ENCODE data around the gene PBRM1. TPM values are rescaled to one million over a fixed set of nuclear protein-coding genes. Genes with fewer than 3 reads are reported as not detected.
A peak's percentile ranks its signal among the peaks of the same experiment; 100 is the strongest.

Gene PBRM1
- total and polyA plus RNA-seq, 8 donors: 6.0 to 130 (median 64.9) TPM

DNA sequence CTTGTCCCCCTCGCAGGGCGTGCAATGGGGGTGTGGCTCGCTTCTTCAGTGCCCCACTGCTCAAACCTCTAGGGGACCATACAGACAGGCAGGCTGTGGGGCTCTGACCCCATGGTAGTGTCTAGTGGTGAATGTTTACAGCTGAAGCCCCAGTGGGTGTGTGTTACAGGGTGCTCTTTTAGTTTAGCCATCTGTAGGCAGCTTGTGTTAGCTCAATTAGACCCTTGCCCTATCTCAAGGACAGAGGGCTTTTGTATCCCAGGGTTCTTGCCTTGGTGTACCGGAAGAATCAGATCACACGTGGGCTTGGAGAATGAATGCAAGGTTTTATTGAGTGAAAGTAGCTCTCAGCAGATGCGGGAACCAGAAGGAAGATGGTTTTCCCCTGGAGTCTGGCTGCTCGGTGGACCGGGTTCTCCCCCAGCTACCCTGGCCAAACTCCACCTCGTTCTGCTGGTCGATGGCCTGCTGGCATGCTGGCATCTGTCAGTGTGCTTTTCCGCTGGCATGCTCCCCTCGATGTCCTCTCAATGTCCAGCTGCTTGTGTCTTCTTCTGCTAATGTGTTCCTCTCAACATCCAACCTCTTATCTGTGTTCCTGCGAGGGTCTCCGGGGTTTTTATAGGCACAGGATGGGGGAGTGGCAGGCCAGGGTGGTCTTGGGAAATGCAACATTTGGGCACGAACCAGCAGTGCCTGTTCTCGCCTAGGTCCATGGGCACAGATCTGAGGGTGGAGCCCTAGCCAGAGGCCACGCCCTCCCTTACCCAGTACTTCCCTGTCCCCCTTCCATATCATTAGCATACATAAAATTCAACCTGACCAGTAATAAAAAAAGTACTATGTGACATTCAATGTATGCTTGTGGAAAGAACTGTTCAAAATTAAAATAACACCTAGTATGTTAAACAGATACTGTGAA is 26.8 kb upstream of the PBRM1 start:
- Histone ChIP-seq H3K9me3 (no peaks in the 10 kb centered on the region), H3K27ac (no peak overlapping the region), H3K36me3 (peaks cover 7 to 46% (median 37%) of the 10 kb centered on the region in 4 donors), H3K4me1 (peaks cover 6 to 22% (median 15%) of the 10 kb centered on the region in 4 donors), H3K27me3 (no peaks in the 10 kb centered on the region), H3K4me3 (no peak overlapping the region)
- TF ChIP-seq, protein P1, sequence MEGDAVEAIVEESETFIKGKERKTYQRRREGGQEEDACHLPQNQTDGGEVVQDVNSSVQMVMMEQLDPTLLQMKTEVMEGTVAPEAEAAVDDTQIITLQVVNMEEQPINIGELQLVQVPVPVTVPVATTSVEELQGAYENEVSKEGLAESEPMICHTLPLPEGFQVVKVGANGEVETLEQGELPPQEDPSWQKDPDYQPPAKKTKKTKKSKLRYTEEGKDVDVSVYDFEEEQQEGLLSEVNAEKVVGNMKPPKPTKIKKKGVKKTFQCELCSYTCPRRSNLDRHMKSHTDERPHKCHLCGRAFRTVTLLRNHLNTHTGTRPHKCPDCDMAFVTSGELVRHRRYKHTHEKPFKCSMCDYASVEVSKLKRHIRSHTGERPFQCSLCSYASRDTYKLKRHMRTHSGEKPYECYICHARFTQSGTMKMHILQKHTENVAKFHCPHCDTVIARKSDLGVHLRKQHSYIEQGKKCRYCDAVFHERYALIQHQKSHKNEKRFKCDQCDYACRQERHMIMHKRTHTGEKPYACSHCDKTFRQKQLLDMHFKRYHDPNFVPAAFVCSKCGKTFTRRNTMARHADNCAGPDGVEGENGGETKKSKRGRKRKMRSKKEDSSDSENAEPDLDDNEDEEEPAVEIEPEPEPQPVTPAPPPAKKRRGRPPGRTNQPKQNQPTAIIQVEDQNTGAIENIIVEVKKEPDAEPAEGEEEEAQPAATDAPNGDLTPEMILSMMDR (IDR thresholded peaks at IDR 0.05): no peak
- intact Hi-C loops (cut with DNase I; ENCODE audit: low total_unique reads): no loop called here
- DNase-seq: no peak
- 93 to 96% (median 94%) methylated on average over 17 of the region's 17 CpGs for WGBS, 5 donors

DNA sequence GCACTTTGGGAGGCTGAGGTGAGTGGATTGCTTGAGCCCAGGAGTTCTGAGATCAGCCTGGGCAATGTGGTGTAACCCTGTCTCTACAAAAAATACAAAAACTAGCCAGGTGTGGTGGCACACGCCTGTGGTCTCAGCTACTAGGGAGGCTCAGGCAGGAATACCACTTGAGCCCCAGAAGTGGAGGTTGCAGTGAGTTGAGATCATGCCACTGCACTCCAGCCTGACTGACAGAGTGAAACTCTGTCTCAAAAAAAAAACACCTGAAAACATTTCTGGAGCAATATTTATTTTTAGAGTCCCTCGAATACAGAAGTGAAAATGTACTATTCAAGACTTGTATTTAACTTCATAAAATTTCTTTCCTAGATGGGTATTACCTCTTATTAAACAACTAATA is 24.8 kb upstream of the PBRM1 start:
- Histone ChIP-seq H3K27me3 (no peaks in the 10 kb centered on the region), H3K9me3 (no peaks in the 10 kb centered on the region), H3K4me3 (no peak overlapping the region), H3K4me1 (peaks cover 11 to 34% (median 27%) of the 10 kb centered on the region in 4 donors), H3K27ac (no peak overlapping the region), H3K36me3 (peaks cover 7 to 41% (median 34%) of the 10 kb centered on the region in 4 donors)
- TF ChIP-seq EP300 (IDR thresholded peaks at IDR 0.05) (no peak), POLR2AphosphoS5 (IDR thresholded peaks at IDR 0.05) (no peak), POLR2A (IDR thresholded peaks at IDR 0.05) (no peak)
- TF ChIP-seq, protein P1 (IDR thresholded peaks at IDR 0.05): no peak
- intact Hi-C loops (cut with DNase I; ENCODE audit: low total_unique reads): no loop called here
- DNase-seq: no peak
- 75 to 91% (median 83%) methylated on average over 2 of the region's 2 CpGs for WGBS, 5 donors

DNA sequence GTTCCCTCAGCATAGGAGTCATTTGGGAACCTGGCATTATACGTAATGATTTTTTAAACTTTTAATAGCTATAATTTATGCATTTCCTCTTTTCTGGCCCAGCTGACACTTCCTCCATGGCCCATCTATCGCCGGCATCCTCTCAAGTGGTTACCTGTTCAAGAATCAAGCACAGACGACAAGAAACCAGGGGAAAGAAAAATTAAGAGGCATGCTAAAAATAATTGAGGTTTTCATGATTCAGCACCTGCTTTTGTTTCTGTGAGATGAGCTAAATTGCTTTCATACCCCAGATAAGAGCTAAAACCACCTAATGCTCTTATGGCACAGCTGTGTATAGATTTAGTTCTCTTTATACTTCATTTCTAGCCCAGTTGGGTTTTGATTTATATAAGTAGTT is 21.9 kb upstream of the PBRM1 start:
- peaks cover 7 to 39% (median 30%) of the 10 kb centered on the region in 4 donors for H3K36me3 ChIP-seq
- peaks cover 11 to 46% (median 41%) of the 10 kb centered on the region in 4 donors for H3K4me1 ChIP-seq
- H3K4me3 ChIP-seq: peak overlapping the region in 3 of 4 donors; percentile 93 to 96 (median 94)
- 64 to 78% (median 75%) methylated on average over 4 of the region's 4 CpGs for WGBS, 5 donors
- no peaks in the 10 kb centered on the region for H3K27me3 ChIP-seq
- DNase-seq: no peak
- no peak for TF ChIP-seq POLR2AphosphoS5 (IDR thresholded peaks at IDR 0.05)
- no peak for TF ChIP-seq EP300 (IDR thresholded peaks at IDR 0.05)
- TF ChIP-seq, protein P1 (IDR thresholded peaks at IDR 0.05): no peak
- no peak for TF ChIP-seq POLR2A (IDR thresholded peaks at IDR 0.05)
- no peaks in the 10 kb centered on the region for H3K9me3 ChIP-seq
- H3K27ac ChIP-seq: peak overlapping the region in 2 of 5 donors; percentile 92 to 95
- intact Hi-C loops (cut with DNase I; ENCODE audit: low total_unique reads): no loop called here

DNA sequence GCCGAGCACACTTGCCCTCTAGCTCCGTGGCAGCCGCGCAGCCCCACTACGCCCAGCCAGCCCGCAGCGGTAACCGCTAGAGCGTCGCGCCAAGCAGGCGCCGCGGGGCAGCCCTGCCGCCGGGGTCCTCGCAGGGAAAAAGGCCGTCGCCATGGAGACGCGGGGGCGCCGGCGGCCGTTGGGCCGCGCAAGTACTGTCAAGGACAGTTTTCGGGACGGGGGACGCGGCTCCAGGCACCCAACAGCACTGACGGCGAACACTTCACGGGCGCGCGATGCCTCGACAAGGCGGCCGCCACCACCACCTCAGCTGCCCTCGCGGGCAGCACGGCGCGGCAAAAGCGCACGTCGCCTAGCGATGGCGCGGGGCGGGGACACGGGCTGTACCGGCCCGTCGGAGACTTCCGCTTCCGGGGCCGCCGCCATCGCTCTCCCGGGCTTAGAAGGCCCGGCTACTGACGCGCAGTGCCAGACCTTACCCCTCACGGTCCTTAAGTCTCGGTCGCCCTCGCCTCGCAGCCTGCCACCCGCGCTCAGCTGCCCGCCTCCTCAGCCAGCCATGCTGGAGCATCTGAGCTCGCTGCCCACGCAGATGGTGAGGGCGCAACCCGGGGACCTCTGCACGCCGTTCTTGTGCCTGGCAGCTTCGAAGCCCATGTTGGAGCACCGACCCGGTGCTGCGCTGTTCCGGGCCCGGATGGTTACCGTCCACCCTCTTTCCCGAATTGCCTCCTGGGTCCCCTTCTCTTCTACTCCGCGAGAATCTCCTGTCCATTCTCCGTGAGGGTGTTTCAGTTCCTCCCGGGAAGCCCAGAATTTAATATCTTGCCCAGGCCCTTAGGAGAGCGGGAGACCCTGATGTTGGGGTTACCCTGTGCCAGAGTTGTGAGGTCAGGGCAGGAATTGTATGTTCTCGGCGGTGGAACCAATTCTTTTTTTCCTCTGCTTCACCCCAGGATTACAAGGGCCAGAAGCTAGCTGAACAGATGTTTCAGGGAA is 20.3 kb upstream of the PBRM1 start, which contains the start of the genes GLT8D1 and SPCS1:
Gene GLT8D1, minus strand, starts transcription at position 104 of the 999 bp plus-strand sequence. CDS start 5,331 bp downstream, outside the sequence.
Gene SPCS1, plus strand, starts transcription at position 419 of the 999 bp plus-strand sequence. Its CDS starts 141 bp downstream, at position 560.
- Histone ChIP-seq H3K36me3 (peaks cover 7 to 32% (median 21%) of the 10 kb centered on the region in 4 donors), H3K27me3 (no peaks in the 10 kb centered on the region), H3K4me1 (peaks cover 11 to 54% (median 45%) of the 10 kb centered on the region in 4 donors), H3K4me3 (peak within 1 kb of the TSS; percentile 85 to 96 (median 94)), H3K27ac (peak within 1 kb of the TSS; percentile 85 to 95 (median 92)), H3K9me3 (no peaks in the 10 kb centered on the region)
- TF ChIP-seq POLR2A (IDR thresholded peaks at IDR 0.05) (peak in 1 of 4 donors; percentile 46), EP300 (IDR thresholded peaks at IDR 0.05) (no peak), POLR2AphosphoS5 (IDR thresholded peaks at IDR 0.05) (peak; percentile 65 to 89 (median 83))
- 0 to 1% (median 0%) methylated on average over 21 to 94 of the region's 94 CpGs for WGBS, 5 donors
- peak; percentile 82 to 97 for DNase-seq
- intact Hi-C loops (cut with DNase I; ENCODE audit: low total_unique reads): no loop called here

All from stomach (tissue), 9 donors.